T-helper 2 cell treated with Interferon-gamma antibody and Interleukin-4, amounts not matched to agents 5 μg/mL and 100 μg/mL, for 36 hours (primary cell): ENCODE data around the gene COL5A3.

ENCODE experiments used
- DNase-seq: peaks from one replicate; pipeline ENCODE4 v3.0.0; 2021; ENCODE audit warnings: low spot score
- H3K27ac Mint-ChIP-seq: one replicate; pipeline ENCODE4 v1.8.0; 2021; ENCODE audit warnings: mild to moderate bottlenecking, mixed read lengths
- H3K27me3 Mint-ChIP-seq: one replicate; pipeline ENCODE4 v1.8.0; 2021; ENCODE audit warnings: low read depth, mixed read lengths
- H3K36me3 Mint-ChIP-seq: one replicate; pipeline ENCODE4 v1.8.0; 2021; ENCODE audit warnings: low read depth, mixed read lengths
- H3K4me1 Mint-ChIP-seq: one replicate; pipeline ENCODE4 v1.8.0; 2021; ENCODE audit warnings: low read depth, mixed read lengths
- H3K4me3 Mint-ChIP-seq: one replicate; pipeline ENCODE4 v1.8.0; 2022; ENCODE audit warnings: mild to moderate bottlenecking, moderate library complexity, mixed read lengths
- H3K9me3 Mint-ChIP-seq: one replicate; pipeline ENCODE4 v1.8.0; 2021; ENCODE audit warnings: mixed read lengths

Gene COL5A3

DNA sequence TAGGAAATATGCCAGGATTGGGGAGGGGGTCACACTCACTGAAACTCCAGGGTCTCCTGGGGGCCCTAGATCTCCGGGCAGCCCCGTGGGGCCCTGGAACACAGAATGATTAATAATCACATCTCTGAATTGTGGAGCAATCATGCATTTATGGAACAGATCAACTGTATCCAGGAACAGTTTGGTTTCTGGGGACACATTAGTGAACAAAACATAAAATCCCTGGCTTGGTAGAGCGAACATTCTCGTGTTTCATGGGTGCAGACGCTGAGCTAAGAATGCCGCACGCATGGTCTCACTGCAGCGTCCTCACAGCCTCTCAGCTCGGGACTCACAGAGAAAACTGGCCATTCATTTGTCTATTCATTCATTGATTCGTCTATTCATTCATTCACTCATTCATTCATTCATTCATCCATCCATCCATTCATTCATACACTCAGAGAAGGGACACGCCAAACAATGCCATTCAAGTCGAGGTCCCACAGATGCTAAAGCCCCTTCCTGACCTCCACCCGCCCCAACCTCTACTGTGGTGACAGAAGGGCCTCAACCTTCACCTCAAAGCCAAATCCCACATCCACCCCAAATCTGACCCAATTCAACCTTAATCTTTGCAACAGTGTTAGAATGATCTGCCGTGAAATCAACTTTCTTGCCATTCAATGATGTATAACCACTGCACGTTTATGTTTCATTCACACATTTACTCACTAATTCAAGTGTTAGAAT lies 39.0 kb downstream of the COL5A3 start:
- DNase-seq: no peak
- Mint-ChIP-seq H3K36me3 (no peaks in the 10 kb centered on the region), H3K9me3 (no peaks in the 10 kb centered on the region), H3K27ac (no peak overlapping the region), H3K4me3 (no peak overlapping the region), H3K27me3 (peaks cover 10% of the 10 kb centered on the region), H3K4me1 (peaks cover 3% of the 10 kb centered on the region)

DNA sequence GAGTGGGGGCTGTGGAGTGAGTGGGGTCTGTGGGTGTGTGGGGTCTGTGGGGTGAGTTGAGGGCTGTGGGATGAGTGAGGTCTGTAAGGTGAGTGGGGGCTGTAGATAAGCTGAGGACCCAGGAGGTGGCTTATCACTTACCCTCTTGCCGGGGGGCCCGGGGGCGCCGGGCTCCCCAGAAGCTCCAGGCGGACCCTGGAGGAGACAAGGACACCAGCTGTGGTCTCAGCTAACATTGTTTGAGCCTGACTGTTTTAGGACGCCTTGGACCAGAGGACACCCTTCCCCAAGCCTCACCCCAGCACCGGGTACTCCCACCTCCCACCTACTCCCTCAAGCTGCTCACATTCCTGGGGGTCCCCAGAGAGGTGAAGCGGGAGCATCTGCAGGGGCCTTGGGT lies 39.8 kb downstream of the COL5A3 start:
- H3K36me3 Mint-ChIP-seq: no peaks in the 10 kb centered on the region
- no peaks in the 10 kb centered on the region for H3K9me3 Mint-ChIP-seq
- peaks cover 17% of the 10 kb centered on the region for H3K27me3 Mint-ChIP-seq
- H3K27ac Mint-ChIP-seq: no peak overlapping the region
- H3K4me1 Mint-ChIP-seq: peaks cover 3% of the 10 kb centered on the region
- DNase-seq: no peak
- H3K4me3 Mint-ChIP-seq: no peak overlapping the region

DNA sequence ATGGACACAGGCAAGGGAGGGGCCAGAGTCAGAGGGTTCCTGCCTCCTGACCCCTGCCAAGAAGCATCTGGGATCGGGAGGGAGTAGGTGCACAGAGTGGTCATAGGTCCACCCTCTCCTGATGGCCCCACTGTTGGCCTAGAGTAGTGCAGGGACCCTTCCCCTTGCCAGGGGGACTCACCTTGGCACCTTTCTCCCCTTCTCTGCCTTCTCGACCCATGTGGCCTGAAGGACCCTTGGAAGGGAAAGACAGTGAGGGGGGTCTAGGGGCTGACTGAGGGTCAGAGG lies 40.7 kb downstream of the COL5A3 start:
- no peak for DNase-seq
- H3K27ac Mint-ChIP-seq: no peak overlapping the region
- peaks cover 17% of the 10 kb centered on the region for H3K27me3 Mint-ChIP-seq
- H3K4me1 Mint-ChIP-seq: peaks cover 3% of the 10 kb centered on the region
- no peaks in the 10 kb centered on the region for H3K9me3 Mint-ChIP-seq
- H3K4me3 Mint-ChIP-seq: no peak overlapping the region
- H3K36me3 Mint-ChIP-seq: no peaks in the 10 kb centered on the region

DNA sequence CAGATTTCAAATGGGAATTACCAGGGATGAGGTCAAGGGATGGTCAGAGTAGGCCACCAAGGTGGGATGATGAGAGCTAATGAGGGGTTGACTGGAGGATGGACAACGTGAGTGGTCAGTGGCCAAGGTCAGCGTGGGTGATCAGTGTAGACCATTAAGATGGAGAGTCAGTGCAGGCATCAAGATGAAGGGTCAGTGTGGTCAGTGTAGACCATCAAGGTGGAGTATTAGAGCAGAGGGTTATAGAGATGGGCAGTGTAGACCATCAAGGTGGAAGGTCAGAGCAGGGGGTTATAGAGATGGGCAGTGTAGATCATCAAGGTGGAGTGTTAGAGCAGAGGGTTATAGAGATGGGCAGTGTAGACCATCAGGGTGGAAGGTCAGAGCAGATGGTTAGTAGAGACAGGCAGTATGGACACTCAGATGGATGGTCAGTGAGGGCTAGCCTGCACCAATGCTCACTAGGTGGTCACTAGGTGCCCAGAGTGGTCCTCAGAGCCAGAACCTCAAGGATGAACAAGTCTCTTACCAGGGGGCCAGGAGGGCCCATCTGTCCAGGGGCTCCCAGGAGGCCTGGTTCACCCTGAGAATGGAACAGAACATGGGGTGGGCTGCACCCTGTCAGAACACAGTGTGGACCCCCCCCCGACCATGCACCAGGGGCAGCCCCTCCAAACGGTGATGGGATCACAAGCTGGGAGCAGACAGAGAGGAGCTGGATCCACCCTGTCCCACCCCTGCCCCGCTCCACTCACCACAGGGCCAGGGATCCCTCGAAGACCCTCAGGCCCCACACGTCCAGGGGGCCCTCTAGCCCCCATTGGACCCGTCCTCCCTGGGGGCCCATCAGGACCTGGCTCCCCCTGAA lies 41.2 kb downstream of the COL5A3 start:
- H3K9me3 Mint-ChIP-seq: no peaks in the 10 kb centered on the region
- H3K27me3 Mint-ChIP-seq: peaks cover 17% of the 10 kb centered on the region
- no peak for DNase-seq
- H3K36me3 Mint-ChIP-seq: no peaks in the 10 kb centered on the region
- H3K27ac Mint-ChIP-seq: no peak overlapping the region
- H3K4me3 Mint-ChIP-seq: no peak overlapping the region
- H3K4me1 Mint-ChIP-seq: peaks cover 3% of the 10 kb centered on the region

DNA sequence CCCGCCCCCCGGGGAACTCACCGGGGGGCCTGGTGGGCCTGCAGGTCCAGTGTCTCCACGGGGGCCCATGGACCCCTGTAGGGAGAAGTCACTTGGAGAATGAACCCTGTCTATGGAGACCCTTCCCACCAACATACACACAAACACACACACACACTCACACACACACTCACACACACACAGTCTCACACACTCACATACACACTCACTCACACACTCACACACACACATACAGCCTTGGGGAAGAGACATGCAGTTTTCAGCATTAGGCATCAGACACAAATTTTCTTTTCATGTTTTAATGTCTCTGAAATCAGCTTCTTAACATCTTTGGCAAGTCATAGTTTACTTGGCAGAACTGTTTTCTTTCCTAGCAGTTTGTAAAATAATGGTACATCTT lies 43.0 kb downstream of the COL5A3 start:
- H3K36me3 Mint-ChIP-seq: no peaks in the 10 kb centered on the region
- no peak overlapping the region for H3K27ac Mint-ChIP-seq
- no peak for DNase-seq
- H3K9me3 Mint-ChIP-seq: no peaks in the 10 kb centered on the region
- no peak overlapping the region for H3K4me3 Mint-ChIP-seq
- peaks cover 17% of the 10 kb centered on the region for H3K27me3 Mint-ChIP-seq
- peaks cover 3% of the 10 kb centered on the region for H3K4me1 Mint-ChIP-seq

DNA sequence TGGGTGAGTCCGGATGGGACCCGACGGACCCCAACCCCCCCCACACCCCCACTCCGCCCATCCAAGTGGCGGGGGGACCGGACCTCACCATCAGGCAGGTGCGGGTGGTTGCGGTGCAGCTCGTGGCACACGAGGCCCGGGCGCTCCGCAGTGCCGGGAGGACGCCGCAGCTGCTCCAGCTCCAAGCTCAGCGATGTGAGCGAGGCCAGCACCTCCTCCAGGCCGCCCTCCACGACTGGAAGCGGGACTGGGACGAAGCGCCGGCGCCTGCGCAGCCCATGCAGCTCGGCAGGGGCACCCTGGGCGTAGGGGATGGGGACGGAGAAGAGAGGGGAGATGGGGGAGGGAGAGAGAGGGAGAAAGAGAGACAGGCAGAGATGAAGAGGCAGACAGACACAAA lies 43.9 kb downstream of the COL5A3 start:
- Mint-ChIP-seq H3K4me3 (no peak overlapping the region), H3K27ac (no peak overlapping the region), H3K9me3 (no peaks in the 10 kb centered on the region), H3K27me3 (peaks cover 17% of the 10 kb centered on the region), H3K4me1 (peaks cover 3% of the 10 kb centered on the region), H3K36me3 (no peaks in the 10 kb centered on the region)
- DNase-seq: no peak

DNA sequence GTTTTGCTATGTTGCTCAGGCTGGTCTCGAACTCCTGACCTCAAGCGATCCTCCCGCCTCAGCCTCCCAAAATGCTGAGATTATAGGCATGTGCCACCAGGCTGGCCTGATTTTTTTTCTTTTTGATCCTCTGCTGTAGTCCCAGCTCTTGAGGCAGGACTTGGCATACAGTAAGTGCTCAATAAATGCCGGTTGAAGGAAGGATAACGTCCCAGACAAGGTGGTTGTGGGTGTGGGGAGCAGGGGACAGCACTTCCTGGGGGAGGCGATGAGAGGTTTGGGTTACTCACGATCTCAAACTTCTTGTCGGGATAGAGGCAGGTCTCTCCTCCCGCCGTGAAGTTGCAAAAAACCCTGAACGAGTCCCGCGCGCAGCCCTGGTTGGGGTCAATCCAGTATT lies 44.3 kb downstream of the COL5A3 start:
- Mint-ChIP-seq H3K4me3 (no peak overlapping the region), H3K4me1 (peaks cover 3% of the 10 kb centered on the region), H3K27me3 (peaks cover 17% of the 10 kb centered on the region), H3K36me3 (no peaks in the 10 kb centered on the region), H3K9me3 (no peaks in the 10 kb centered on the region), H3K27ac (no peak overlapping the region)
- DNase-seq: no peak

DNA sequence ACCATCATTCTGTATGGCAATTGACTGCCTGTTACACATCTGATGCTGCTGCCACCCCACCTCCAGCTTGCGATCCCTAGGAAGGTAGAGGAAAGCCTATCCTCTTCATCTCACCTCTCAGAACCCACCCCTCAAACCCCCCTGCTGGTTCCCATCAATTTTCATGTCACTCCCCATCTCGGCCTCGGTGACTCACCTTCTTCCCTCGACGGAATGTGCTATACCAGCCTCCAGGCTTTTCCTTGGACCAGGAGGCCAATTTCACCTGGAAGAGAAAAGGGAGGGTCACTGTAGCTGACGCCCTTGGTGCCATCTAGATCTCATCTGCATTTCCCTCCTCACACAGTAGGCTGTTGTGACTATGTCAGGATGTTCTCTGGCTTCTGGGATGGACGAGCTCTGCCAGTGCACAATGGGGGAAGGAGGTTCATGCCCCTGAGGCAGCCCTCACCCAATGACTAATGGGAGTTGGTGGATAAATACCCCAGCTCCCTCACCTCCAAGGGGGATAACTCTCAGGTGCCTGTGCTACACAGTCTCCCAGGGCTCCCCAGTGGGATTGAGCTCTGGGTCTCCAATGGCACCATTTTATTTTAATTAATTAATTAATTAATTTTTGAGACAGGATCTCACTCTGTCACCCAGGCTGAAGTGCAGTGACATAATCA lies 47.5 kb downstream of the COL5A3 start:
- no peaks in the 10 kb centered on the region for H3K36me3 Mint-ChIP-seq
- H3K27ac Mint-ChIP-seq: no peak overlapping the region
- H3K4me1 Mint-ChIP-seq: peaks cover 3% of the 10 kb centered on the region
- DNase-seq: no peak
- H3K27me3 Mint-ChIP-seq: peaks cover 14% of the 10 kb centered on the region
- H3K9me3 Mint-ChIP-seq: no peaks in the 10 kb centered on the region
- H3K4me3 Mint-ChIP-seq: no peak overlapping the region

DNA sequence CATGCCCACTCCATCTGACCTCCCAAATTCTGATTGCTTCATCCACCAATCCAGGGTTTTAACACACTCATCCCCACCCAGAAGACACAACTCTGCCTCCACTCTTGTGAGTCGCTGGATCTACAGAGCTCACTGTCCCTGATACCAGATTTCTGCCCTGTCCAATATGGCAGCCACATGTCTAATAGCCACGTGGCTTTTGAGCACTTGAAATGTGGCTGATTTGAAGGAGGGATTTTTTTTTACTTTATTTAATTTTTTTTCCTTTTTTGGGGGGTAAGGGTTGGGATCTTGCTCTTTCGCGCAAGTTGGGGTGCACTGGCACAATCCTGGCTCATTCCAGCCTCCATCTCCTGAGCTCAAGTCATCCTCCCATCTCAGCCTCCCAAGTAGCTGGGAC lies 49.2 kb downstream of the COL5A3 start:
- no peaks in the 10 kb centered on the region for H3K4me1 Mint-ChIP-seq
- peaks cover 6% of the 10 kb centered on the region for H3K27me3 Mint-ChIP-seq
- H3K4me3 Mint-ChIP-seq: no peak overlapping the region
- H3K9me3 Mint-ChIP-seq: no peaks in the 10 kb centered on the region
- no peaks in the 10 kb centered on the region for H3K36me3 Mint-ChIP-seq
- DNase-seq: no peak
- no peak overlapping the region for H3K27ac Mint-ChIP-seq

DNA sequence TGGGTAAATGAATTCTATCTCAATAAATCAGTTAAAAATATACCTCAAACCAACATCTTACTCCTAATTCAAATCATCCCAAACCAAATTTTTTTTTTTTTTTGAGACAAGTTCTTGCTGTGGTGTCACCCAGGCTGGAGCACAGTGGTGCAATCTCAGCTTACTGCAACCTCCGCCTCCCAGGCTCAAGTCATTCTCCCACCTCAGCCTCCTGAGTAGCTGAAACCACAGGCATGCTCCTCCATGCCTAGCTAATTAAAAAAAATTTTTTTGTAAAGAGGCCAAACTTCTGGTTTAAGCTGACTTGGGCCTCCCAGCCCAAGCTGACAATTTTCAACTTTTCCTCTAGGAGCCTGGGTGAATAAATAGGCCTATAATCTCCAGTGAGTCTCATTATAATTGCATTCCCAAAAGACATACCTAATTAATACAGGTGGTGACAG lies 51.9 kb downstream of the COL5A3 start:
- H3K27me3 Mint-ChIP-seq: no peaks in the 10 kb centered on the region
- no peaks in the 10 kb centered on the region for H3K4me1 Mint-ChIP-seq

DNA sequence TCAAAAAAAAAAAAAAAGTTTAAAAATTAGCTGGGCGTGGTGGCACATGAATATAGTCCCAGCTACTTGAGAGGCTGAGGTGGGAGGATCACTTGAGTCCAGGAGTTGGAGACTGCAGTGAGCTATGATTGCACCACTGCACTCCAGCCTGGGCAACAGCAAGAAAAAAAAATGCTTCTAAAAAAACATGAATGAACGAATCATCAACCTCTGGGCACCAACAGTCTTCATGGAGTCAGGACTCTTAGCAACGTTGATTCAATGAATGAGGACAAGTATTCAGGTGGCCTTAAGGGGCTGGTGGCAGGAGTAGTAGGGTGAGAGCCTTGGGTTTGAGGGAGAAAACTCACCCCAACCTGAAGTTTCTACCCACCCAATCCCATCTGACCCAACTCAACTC lies 53.3 kb downstream of the COL5A3 start:
- H3K27me3 Mint-ChIP-seq: no peaks in the 10 kb centered on the region
- H3K4me1 Mint-ChIP-seq: no peaks in the 10 kb centered on the region
- DNase-seq: no peak
- H3K27ac Mint-ChIP-seq: no peak overlapping the region
- no peaks in the 10 kb centered on the region for H3K9me3 Mint-ChIP-seq
- no peak overlapping the region for H3K4me3 Mint-ChIP-seq
- no peaks in the 10 kb centered on the region for H3K36me3 Mint-ChIP-seq

More for the DNA sequence above, 51.9 kb downstream of the COL5A3 start:
- Mint-ChIP-seq H3K4me3 (no peak overlapping the region), H3K36me3 (no peaks in the 10 kb centered on the region), H3K9me3 (no peaks in the 10 kb centered on the region), H3K27ac (no peak overlapping the region)
- no peak for DNase-seq

DNA sequence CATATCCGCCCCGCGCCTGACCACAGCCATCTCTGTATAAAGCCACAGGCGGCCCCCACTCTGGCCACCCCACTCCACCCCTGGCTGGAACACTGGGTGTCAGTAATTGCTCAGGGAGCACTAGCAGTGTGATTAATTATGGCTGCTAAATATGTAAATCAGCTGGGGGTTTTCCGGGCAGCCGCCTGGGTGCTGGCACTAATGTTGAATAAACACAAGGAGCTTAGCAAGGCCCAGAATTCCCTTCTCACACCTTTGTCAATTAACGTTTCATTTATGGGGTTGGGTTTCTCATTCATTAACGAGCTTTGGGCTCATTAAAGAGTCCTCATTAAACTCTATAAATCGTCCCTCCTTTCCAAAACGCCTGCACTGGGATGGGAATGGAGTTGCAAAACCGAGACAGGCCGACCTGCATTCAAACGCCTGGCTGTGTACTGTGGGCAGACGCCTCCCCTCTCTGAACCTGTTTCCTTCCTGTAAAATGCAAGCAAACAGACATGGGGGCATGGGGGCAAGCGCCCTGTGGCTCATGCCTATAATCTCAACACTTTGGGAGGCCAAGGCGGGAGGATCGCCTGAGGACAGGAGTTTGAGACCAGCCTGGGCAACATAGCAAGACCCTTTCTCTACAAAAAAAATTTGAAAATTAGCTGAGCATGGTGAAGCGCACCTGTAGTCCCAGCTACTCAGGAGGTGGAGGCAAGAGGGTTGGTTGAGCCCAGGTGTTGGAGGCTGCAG lies 56.3 kb downstream of the COL5A3 start:
- Mint-ChIP-seq H3K36me3 (no peaks in the 10 kb centered on the region), H3K27ac (no peak overlapping the region), H3K4me3 (no peak overlapping the region), H3K4me1 (no peaks in the 10 kb centered on the region), H3K9me3 (no peaks in the 10 kb centered on the region), H3K27me3 (no peaks in the 10 kb centered on the region)
- DNase-seq: no peak

DNA sequence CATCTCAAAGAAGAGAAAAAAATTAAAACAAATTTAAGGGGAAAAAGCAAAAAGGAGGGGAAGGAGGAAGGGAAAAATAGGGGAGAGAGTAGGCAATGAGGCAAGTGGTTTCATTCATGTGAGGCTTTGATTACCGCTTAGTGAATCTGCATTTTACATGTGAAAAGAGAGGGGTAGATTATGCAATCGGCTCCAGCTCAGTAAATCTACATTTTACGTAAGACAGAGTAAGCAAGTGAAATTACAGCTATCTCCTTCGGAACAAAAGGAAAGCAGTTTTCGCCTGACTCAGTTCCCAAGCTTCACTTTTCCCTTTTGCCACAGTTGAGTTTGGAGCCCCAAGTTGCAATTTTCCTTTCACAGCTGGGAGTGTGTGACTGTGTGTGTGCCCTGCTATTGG lies 58.0 kb downstream of the COL5A3 start:
- H3K4me3 Mint-ChIP-seq: no peak overlapping the region
- H3K36me3 Mint-ChIP-seq: no peaks in the 10 kb centered on the region
- H3K27ac Mint-ChIP-seq: no peak overlapping the region
- H3K4me1 Mint-ChIP-seq: no peaks in the 10 kb centered on the region
- H3K9me3 Mint-ChIP-seq: no peaks in the 10 kb centered on the region
- DNase-seq: no peak
- H3K27me3 Mint-ChIP-seq: no peaks in the 10 kb centered on the region

DNA sequence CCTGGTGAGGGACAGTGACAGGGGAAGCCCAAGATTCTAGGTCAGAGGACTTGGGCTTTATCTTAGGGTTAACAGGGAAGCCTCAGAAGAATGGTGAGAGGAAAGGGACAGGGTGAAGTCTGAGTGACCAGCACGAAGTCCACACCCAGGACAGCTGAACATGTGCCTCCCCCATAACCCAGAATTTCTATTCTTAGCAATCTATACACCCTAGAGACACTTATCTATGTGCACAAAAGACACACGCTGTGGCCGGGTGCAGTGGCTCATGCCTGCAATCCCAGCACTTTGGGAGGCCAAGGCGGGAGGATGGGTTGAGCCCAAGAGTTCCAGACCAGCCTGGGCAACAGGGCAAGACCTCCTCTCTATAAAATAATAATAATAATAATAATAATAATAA lies 62.9 kb downstream of the COL5A3 start:
- Mint-ChIP-seq H3K27ac (no peak overlapping the region), H3K9me3 (peaks cover under 1% of the 10 kb centered on the region), H3K36me3 (no peaks in the 10 kb centered on the region), H3K27me3 (peaks cover 2% of the 10 kb centered on the region), H3K4me1 (peaks cover 2% of the 10 kb centered on the region), H3K4me3 (no peak overlapping the region)
- no peak for DNase-seq
